HG03439 (cell line): ENCODE measurements around the gene FAR1.
"Not testable (repeated sequence)": the region's sequence is repeated elsewhere in the genome, so short reads cannot be mapped to it uniquely, and the experiment has no call there.

ENCODE experiments used
- ATAC-seq: cut with Tn5 transposase; IDR thresholded peaks from one replicate; pipeline ENCODE4 v1.9.1; 2021; ENCODE audit warnings: mild to moderate bottlenecking, moderate library complexity; ENCODE audit not compliant: unreplicated experiment

FAR1 gene, protein sequence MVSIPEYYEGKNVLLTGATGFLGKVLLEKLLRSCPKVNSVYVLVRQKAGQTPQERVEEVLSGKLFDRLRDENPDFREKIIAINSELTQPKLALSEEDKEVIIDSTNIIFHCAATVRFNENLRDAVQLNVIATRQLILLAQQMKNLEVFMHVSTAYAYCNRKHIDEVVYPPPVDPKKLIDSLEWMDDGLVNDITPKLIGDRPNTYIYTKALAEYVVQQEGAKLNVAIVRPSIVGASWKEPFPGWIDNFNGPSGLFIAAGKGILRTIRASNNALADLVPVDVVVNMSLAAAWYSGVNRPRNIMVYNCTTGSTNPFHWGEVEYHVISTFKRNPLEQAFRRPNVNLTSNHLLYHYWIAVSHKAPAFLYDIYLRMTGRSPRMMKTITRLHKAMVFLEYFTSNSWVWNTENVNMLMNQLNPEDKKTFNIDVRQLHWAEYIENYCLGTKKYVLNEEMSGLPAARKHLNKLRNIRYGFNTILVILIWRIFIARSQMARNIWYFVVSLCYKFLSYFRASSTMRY

DNA sequence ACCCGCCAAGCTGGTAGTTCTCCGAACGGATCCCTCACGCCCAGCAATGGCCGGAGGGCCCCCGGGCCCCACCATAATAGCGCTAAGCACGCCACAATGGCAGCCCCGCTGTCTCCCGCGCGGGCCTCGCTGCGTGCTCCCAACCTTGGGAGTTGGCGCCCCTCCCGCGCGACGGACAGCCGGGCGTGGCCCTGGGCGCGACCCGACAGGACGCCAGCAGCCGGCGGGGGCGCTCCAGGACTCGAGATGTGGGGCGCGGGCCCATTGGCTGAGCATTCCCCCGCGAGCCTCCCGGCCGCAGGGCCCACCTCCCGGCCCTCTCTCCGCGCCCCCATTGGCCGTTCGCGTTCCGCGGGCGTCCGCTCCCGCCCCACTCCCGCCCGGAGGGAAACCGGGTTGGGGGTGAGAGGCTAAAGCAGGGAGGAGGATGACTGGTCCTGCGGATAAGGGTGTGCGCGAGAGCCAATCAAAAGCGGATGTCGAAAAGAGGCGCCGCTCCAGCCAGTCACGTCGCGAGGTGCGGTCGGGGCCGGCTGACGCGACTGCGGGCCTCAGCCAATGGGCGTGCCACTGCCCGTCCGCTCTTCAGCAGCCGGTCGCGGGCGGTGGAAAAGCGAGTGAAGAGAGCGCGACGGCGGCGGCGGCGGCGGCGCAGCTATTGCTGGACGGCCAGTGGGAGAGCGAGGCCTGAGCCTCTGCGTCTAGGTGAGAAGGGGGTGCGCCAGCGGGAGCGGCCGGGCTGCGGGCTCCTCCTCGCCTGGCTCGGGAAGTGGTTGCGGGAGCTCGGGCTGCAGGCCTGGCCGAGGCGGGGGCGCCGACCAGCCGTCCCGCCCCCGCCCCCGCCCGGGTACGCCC, at the start of gene FAR1:
Gene FAR1, plus strand, starts transcription at position 567 of the 855 bp plus-strand sequence. CDS start 26,098 bp downstream, outside the sequence.
- peak; percentile 94 for ATAC-seq

DNA sequence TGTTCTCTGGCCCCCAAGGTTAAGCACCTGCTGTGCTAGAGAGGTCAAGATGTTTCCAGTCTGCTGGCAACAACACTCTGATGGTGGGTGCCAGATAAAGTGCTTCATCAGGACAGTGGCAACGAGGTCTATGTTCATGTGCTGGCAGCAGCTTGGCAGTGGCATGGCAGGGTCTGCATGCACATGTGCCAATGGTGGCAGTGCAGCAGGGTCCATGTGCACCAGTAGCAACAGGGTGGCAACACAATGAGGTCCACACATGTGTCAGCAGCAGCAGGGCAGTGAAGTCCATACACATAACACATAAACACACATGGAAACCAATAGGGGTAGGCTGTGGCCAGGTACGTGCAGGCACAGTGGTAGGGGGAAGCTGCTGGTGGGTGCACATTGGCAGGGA, 48.4 kb upstream of the FAR1 start:
- ATAC-seq = no peak

DNA sequence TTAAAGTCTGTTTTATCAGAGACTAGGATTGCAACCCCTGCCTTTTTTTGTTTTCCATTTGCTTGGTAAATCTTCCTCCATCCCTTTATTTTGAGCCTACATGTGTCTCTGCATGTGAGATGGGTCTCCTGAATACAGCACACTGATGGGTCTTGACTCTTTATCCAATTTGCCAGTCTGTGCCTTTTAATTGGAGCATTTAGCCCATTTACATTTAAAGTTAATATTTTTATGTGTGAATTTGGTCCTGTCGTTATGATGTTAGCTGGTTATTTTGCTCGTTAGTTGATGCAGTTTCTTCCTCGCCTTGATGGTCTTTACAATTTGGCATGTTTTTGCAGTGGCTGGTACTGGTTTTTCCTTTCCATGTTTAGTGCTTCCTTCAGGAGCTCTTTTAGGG, 41.6 kb upstream of the FAR1 start:
- not testable (repeated sequence) for ATAC-seq

DNA sequence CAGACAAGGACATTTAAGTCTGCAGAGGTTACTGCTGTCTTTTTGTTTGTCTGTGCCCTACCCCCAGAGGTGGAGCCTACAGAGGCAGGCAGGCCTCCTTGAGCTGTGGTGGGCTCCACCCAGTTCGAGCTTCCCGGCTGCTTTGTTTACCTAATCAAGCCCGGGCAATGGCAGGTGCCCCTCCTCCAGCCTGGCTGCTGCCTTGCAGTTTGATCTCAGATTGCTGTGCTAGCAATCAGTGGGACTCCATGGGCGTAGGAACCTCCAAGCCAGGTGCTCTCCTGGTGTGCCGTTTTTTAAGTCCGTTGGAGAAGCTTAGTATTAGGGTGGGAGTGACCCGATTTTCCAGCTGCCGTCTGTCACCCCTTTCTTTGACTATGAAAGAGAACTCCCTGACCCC, 39.8 kb upstream of the FAR1 start:
- ATAC-seq = not testable (repeated sequence)

DNA sequence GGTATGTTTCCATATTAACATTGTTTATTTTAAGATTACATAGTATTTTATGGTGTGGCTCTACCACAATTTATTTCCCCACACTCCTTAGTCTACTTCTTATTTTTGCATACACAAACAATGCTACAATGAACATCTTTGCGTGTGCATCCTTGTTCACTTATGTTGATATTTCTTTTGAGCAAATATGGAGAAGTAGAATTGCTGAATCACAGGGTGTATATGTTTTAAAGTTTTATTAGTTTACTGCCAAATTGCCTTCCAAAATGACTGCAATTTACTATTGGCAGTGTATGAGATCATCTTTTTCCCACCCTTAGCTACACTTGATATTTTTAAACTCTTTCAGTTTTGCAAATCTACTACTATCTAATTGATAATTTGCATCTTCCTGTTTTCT, 38.7 kb upstream of the FAR1 start:
- ATAC-seq = no peak

DNA sequence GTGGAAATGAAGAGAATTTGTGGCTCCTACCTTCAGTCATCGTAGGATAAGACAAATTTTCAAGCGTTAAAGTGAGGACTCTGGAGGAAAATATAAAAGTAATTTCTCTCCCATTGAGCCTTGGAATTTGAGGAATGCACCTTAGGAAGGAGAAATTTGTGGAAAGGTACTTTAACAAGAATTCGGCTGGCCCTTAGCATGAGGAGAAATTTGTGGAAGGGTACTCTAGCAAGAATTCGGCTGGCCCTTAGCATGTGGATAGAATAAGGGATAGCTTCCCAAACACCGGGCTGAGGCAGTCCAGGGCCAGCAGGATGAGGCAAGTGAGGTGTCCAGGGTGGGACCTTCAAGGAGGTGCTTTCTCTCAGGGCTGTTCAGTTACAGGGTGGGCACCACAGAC, 33.2 kb upstream of the FAR1 start:
- no peak for ATAC-seq

DNA sequence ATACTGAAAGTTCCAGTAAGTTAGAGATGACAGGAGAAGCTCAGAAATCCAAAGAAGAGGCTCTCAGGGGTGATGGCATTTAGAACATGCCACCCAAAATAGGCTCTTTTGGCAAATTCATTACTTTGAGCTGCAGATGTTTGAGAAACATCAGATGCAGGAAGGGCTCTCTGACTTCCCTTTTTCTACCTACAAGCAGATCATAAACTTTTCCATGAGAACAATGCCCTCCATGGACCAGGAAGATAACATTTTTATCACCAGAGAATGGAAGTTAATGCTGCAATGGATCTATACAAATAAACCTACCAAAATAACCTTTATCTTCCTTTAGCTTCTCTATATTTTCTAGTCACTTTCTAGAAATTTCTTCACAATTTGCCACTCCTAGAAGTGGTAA, 32.7 kb upstream of the FAR1 start:
- ATAC-seq = no peak

DNA sequence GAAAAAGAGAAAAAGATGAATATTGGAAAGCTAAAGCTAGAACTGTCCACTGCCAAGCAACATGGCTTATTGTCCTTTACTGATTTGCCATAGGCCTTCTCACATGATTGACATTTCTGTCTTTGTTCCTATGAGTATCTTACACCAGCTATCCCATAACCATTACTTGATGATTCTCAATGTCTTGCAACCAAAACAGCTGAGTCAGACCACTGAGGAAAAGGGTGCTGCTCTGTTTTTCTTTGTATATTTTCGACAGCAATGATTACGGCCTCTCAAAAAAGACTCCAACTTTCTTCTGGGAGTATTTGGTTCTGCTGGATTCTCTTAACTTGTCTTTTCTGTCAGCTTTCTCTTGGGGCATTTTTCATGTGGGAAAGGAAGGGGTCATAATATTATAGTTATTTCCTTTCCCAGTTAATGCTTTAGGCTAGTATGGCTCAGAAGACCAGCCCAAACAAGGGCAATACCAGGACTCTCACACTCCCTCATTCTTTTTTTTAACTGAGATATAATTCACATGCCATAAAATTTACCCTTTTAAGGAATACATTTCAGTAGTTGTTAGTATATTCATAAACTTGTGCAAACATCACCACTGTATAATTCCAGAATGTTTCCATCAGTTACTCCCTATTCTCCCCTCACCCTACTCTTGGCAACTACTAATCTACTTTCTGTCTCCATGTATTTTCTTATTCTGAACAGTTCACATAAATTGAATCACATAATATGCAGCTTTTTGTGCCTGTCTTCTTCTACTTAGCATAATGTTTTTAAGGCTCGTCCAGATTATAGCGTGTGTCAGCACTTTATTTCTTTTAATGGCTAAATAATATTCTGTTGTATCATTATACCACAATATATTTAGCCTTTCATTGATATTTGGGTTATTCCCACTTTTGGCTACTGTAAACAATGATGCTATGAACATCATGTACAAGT, 31.1 kb upstream of the FAR1 start:
- no peak for ATAC-seq

DNA sequence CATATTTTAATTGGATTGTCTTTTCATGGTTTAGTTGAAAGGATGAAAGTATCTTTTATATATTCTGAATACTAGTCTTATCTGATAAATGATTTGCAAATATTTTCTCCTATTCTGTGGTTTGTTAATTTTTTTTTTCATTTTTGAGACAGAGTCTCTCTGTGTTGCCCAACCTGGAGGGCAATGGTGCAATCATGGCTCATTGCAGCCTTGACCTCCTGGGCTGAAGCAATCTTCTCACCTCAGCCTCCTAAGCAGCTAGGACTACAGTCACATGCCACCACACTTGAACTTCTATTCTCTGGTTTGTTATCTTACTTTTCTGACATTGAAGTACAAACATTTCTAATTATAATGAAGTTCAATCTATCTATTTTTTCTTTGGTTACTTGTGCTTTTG, 30.0 kb upstream of the FAR1 start:
- ATAC-seq = no peak

DNA sequence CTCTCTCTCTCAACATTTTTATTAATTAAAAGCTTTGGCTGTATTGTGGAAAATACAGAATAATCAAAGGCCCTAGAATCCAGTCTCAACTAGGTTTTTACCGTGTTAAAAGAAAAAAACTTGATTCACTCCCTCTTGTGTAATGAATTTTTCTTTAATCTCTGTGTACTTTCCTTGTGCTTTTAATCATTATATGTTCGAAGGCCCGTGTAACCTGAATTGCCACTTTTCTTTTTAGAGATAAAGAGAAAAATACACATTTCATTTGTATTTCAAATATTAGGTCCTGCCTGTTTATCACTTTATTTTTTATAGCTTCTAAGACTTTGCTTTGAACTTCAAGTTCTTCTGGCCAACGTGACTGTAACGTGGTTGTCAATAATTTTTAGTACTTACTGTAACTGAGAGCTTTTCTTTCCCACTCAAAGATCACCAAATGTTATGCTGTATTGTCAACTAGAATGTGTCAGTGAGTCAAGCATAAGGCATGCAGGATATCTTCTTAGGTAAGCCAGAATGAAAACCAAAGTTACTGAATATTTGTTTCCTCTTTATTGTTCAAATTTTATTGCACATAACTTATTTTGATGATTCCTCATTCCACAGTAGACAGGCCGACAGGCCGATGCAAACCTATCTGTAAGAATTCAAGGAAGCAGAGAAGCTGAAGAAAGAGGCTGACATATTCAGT, 23.3 kb upstream of the FAR1 start:
- ATAC-seq = no peak

DNA sequence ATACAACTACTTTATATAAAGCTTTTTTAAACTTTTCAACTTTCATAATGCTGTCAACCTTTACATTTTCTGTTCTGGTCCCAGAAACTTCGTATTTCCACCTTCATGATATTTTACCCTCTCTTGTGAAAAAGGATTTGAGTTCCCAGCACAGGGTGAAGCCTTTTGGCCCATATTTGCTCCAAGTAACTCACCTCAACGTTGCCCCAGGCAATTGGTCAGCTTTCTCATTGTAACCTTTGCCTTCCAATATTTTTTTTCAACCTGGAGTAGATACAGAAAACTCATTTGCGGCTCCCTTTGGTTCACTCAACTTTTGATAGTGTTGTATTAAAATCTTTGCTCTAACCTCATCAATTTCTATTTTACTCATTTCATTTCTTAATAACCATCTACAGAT, 21.1 kb upstream of the FAR1 start:
- ATAC-seq = no peak

DNA sequence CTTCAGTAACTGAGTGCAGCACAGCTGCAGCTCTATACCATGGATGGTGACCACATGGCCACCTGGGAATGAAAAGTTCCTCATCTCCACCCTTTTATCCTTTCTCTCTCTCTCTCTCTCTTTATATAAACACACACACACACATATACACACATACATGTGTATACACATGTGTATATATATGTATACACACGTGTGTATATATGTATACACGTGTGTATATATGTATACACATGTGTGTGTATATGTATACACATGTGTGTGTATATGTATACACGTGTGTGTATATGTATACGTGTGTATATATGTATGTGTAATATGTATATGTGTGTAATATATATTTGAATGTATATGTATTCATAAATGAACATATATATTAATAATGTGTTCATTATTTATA, 18.8 kb upstream of the FAR1 start:
- ATAC-seq = no peak

DNA sequence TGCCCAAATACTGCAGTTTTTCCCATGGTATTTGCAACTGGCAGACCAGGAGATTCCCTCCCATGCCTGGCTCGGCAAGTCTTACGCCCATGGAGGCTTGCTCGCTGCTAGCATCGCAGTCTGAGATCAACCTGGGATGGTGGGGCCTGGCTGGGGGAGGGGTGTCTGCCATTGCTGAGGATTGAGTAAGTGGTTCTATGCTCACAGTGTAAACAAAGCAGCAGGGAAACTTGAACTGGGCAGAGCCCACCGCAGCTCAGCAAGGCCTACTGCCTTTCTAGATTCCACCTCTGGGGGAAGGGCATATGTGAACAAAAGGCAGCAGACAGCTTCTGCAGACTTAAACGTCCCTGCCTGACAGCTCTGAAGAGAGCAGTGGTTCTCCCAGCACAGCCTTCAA, 17.0 kb upstream of the FAR1 start:
- ATAC-seq = not testable (repeated sequence)

DNA sequence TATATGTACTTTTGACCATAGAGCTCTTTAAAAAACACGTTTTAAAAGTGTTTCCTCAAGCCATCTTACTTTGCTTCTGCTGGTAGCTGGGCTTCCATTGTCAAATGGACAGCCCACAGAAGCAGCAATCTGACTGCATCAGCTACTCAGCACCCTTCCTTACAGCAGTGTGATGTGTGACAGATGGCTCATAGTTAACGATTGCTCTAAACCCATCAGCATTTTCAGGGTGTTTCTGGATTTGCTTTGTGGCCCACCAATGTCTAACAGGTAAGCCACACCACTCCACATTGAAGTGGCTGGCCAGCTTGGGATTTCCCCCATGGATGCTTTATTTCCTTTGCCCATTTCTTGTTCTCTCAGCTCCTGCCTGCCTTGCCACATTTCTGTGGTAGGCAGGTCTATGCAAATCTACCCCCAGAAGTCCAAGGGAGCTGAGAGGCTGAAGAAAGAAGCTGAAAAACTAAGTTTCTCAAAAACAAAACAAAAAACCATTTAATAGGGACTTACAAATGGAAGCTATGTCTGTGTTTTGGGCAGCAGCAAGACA, 7.3 kb upstream of the FAR1 start:
- no peak for ATAC-seq

DNA sequence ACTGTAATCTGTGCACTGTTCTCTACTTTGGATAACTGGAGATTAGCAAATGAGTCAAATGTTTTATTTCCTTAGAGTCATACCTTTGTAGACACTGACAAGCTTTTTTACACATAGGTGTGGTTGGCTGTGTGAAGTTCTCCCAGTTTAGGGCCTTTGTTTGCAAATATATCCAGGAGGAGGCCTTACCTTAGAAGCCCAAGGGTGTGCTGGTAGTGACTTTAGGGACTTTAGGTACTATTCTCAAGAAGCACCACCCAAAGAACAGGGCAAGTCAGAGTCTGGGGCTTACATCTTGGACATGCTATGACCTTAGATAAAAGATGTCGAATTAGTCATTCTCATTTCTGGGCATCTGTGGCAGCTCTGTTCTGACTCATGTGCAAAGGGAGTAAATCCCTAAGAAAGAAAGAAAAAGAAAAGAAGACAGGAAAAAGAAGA, 4.8 kb upstream of the FAR1 start:
- ATAC-seq = no peak

DNA sequence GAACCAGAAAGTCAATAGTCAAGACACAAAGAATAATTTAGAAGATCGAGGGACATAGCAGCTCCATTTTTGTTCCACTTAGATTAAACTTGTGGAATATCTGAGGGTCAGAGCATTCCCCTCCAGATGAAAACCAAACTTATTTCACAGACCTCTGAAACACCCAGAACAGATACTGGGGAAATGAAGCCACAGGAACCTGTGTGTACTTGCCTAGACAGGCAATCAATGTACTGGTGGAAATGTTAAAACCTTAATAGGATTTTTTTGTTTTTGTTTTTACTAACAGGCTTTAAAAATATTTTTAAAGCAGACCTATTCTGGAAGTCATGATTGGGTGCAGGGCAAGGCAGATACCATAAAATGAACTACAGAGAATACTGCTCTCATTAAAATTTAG, 4.1 kb upstream of the FAR1 start:
- ATAC-seq = no peak

DNA sequence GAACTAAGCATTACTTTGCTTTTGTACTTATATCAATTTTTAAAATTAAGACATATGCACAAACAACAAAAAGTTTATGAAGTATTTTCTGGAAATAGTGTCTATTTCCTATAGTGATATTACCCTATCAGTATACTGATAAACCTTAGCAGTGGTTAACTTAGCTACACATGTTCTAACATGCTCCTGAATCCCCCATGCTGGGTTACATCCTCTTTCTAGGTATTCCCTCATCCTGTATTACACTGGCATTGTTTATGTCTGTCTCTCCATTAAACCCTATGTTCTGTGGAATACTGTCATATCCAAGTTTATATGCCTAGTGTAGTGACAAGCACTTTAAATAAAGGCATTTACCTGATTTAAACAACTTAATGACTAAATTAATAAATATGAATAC, 1.8 kb upstream of the FAR1 start:
- no peak for ATAC-seq

DNA sequence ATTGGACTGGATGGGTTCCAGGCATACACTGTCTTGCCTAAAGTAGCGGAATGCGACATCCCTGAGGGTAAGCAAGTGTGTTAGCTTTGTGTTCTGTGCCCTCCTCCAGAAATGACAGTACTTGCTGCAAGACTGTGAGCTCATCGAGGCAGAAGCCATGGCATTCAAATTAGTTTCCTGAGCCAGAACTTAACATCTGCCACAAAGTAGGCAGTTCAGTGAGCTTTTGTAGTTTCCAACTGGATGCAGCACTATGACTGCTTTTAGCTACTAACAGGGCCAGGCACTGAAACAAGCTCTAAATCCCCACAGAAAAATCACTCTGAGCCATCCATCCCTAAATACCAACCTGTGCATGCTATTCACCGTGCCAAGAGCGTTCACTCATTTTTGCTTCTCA, 1.2 kb upstream of the FAR1 start:
- ATAC-seq = no peak

DNA sequence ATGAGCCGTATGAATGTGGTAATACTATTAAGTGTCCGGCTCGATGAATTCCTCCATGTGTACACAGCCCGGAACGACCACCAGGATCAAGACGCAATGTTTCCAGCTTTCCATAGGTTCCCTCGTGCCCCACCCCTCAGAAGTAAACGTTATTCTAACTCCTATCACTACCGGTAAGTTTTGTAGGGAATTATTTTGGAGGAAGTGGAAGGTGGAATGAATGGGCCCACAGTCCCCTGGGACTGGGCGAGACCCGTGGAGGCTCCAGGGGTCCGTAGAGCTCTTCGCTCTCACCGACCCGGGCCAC, 720 bp upstream of the FAR1 start:
- no peak for ATAC-seq

DNA sequence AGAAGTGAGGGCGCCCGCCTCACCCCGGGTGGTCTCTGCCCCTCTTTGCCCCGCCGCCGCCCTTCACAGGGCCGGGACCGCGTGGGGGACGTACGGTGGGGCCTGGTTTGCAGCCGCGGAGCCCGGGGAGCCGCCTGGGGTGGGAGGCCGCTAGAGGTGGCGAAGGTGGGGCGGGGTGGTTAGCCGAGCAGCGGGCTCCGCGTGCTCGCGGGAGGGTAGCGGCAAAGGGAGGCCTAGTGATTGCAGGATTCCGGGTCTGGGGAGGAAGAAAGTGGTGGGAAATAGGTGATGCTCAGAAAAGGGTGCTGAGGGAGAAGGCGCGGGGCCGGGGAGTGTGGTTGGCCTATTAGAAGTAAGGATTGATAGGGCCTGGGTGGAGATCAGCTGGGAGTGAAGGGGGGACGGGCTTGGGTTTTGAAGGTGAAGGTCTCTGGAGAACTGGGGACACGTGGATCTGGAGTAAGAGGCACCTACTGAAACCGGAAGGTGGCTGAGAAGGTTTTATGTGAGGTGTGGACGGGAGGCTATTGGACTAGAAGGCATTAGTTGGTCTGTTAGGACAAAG, 571 bp downstream of the FAR1 start:
- peak; percentile 18 for ATAC-seq
